Type B pancreatic cell (in vitro differentiated cells): ENCODE data around the gene CRADD. TPM values are rescaled to one million over a fixed set of nuclear protein-coding genes. Genes with fewer than 3 reads are reported as not detected.

Experiments used
- DNase-seq: peaks from one replicate; pipeline ENCODE4 v3.0.0; 2021; ENCODE audit warnings: mixed read lengths; ENCODE audit not compliant: unreplicated experiment; ENCODE audit errors: extremely low spot score
- H3K27ac Mint-ChIP-seq: 2 replicates; pipeline ENCODE4 v1.8.0; 2021; ENCODE audit warnings: mild to moderate bottlenecking, mixed read lengths
- H3K27me3 Mint-ChIP-seq: 2 replicates; pipeline ENCODE4 v1.8.0; 2021; ENCODE audit warnings: mixed read lengths
- H3K36me3 Mint-ChIP-seq: 2 replicates; pipeline ENCODE4 v1.8.0; 2021; ENCODE audit warnings: mixed read lengths
- H3K4me1 Mint-ChIP-seq: one replicate; pipeline ENCODE4 v1.8.0; 2021; ENCODE audit warnings: mixed read lengths; ENCODE audit not compliant: unreplicated experiment
- H3K4me3 Mint-ChIP-seq: 2 replicates; pipeline ENCODE4 v1.8.0; 2021; ENCODE audit warnings: mild to moderate bottlenecking, mixed read lengths
- H3K9me3 Mint-ChIP-seq: 2 replicates; pipeline ENCODE4 v1.8.0; 2021; ENCODE audit warnings: mixed read lengths
- CTCF ChIP-seq: fragments of 200-600 bp; sonication (generic); conservative IDR thresholded peaks from 2 replicates; pipeline ENCODE4 v1.5.0; 2021; ENCODE audit warnings: antibody characterized with exemption, mild to moderate bottlenecking
- total RNA-seq: library from RNA; stranded (reverse); gene quantifications from 2 replicates; pipeline ENCODE4 v1.2.1, GENCODE V29; 2021; ENCODE audit warnings: low replicate concordance

CRADD gene
- total RNA-seq, 1 donor from 2014 or later = 8.1 TPM

- no peak overlapping the region for H3K4me3 Mint-ChIP-seq
- no peak for TF ChIP-seq CTCF
- peaks cover 17% of the 10 kb centered on the region for H3K4me1 Mint-ChIP-seq
- H3K36me3 Mint-ChIP-seq = no peaks in the 10 kb centered on the region
- H3K9me3 Mint-ChIP-seq = no peaks in the 10 kb centered on the region
- no peak for DNase-seq
- no peaks in the 10 kb centered on the region for H3K27me3 Mint-ChIP-seq
- no peak overlapping the region for H3K27ac Mint-ChIP-seq
These were observed 141.9 kb downstream of the CRADD start for GRCh38 chr12:93819050-93819491.

GRCh38 chr12:93823616-93824391, 146.6 kb downstream of the CRADD start:
- Mint-ChIP-seq H3K4me1 (peaks cover 12% of the 10 kb centered on the region), H3K27ac (no peak overlapping the region), H3K4me3 (no peak overlapping the region), H3K36me3 (no peaks in the 10 kb centered on the region), H3K9me3 (no peaks in the 10 kb centered on the region), H3K27me3 (no peaks in the 10 kb centered on the region)
- no peak for DNase-seq
- no peak for TF ChIP-seq CTCF

GRCh38 chr12:93824514-93825500, 147.6 kb downstream of the CRADD start:
- DNase-seq = no peak
- no peaks in the 10 kb centered on the region for H3K36me3 Mint-ChIP-seq
- H3K4me1 Mint-ChIP-seq = peaks cover 12% of the 10 kb centered on the region
- no peak overlapping the region for H3K4me3 Mint-ChIP-seq
- H3K27ac Mint-ChIP-seq = no peak overlapping the region
- no peaks in the 10 kb centered on the region for H3K9me3 Mint-ChIP-seq
- no peak for TF ChIP-seq CTCF
- H3K27me3 Mint-ChIP-seq = no peaks in the 10 kb centered on the region

- no peak for TF ChIP-seq CTCF
- Mint-ChIP-seq H3K4me3 (no peak overlapping the region), H3K9me3 (no peaks in the 10 kb centered on the region), H3K4me1 (peaks cover 12% of the 10 kb centered on the region), H3K27me3 (no peaks in the 10 kb centered on the region), H3K27ac (no peak overlapping the region), H3K36me3 (no peaks in the 10 kb centered on the region)
- DNase-seq = no peak
These were observed 148.3 kb downstream of the CRADD start for GRCh38 chr12:93825501-93825888.

- Mint-ChIP-seq H3K4me1 (peaks cover 6% of the 10 kb centered on the region), H3K27me3 (no peaks in the 10 kb centered on the region), H3K27ac (no peak overlapping the region), H3K36me3 (no peaks in the 10 kb centered on the region), H3K9me3 (no peaks in the 10 kb centered on the region), H3K4me3 (no peak overlapping the region)
- TF ChIP-seq CTCF = no peak
- no peak for DNase-seq
These were observed 148.9 kb downstream of the CRADD start for GRCh38 chr12:93825931-93826555.
